ENCODE results near the gene IGFBP4. TPM values are rescaled to one million over a fixed set of nuclear protein-coding genes. Genes with fewer than 3 reads are reported as not detected.

The IGFBP4 gene
- total and polyA plus RNA-seq, 2 of the 13 experiments (the other 11 are each of a cell fraction or from before 2014, with no cell fraction given), result 4.1 to 49.0 TPM

- TF ChIP-seq MTF1 (CRISPR knock-in tag; IDR thresholded peaks at IDR 0.05) (no peak), SPEN (CRISPR knock-in tag; IDR thresholded peaks at IDR 0.05; ENCODE audit: low read depth) (peak; percentile 70; the same call in 1 of the 2 replicates), MAX (IDR thresholded peaks at IDR 0.05) (peak; percentile 97), JDP2 (CRISPR knock-in tag; IDR thresholded peaks at IDR 0.05; ENCODE audit: borderline replicate concordance) (no peak), CREB1 (IDR thresholded peaks at IDR 0.05) (peak; percentile 38; the same call in 1 of the 2 replicates), CREB1 (CRISPR knock-in tag; IDR thresholded peaks at IDR 0.05) (no peak), ZNF317 (CRISPR knock-in tag; IDR thresholded peaks at IDR 0.05) (no peak), BRD4 (CRISPR knock-in tag; IDR thresholded peaks at IDR 0.05) (0 out of 2 replicates have a peak, but pooled peaks have one; percentile 38), ZGPAT (CRISPR knock-in tag; IDR thresholded peaks at IDR 0.05) (peak; percentile 93), SATB2 (CRISPR knock-in tag; IDR thresholded peaks at IDR 0.05) (no peak), ZNF343 (CRISPR knock-in tag; IDR thresholded peaks at IDR 0.05) (no peak), ZNF609 (CRISPR knock-in tag; IDR thresholded peaks at IDR 0.05; ENCODE audit: borderline replicate concordance) (peak; percentile 82; the same call in 1 of the 2 replicates), ZNF446 (CRISPR knock-in tag; IDR thresholded peaks at IDR 0.05) (no peak), KDM2A (CRISPR knock-in tag; IDR thresholded peaks at IDR 0.05; ENCODE audit: borderline replicate concordance, low read depth) (peak; percentile 80), CREBL2 (CRISPR knock-in tag; IDR thresholded peaks at IDR 0.05; ENCODE audit: borderline replicate concordance) (0 out of 2 replicates have a peak, but pooled peaks have one; percentile 27), RELA (CRISPR knock-in tag; IDR thresholded peaks at IDR 0.05) (no peak), CAMTA2 (CRISPR knock-in tag; IDR thresholded peaks at IDR 0.05; ENCODE audit: borderline replicate concordance) (no peak), ZNF687 (CRISPR knock-in tag; IDR thresholded peaks at IDR 0.05) (peak; percentile 47; the same call in 1 of the 2 replicates), ZFP1 (CRISPR knock-in tag; IDR thresholded peaks at IDR 0.05) (no peak), ZNF10 (CRISPR knock-in tag; IDR thresholded peaks at IDR 0.05; ENCODE audit: borderline replicate concordance, low read depth) (no peak)
Measured at GRCh38 chr17:40448639-40449261, 5.5 kb downstream of the IGFBP4 start (continued).

Data from HepG2 (cell line).